GOT3 (cell line): ENCODE measurements around the gene STOML1.

Experiments used
- DNase-seq: peaks from one replicate; lab custom pipeline; 2025; ENCODE audit warnings: mixed read lengths; lab: John Stamatoyannopoulos, UW

Gene STOML1

GRCh38 chr15:73991726-73992593 is at the start of gene STOML1:
TSS of gene STOML1 (minus strand) at chr15:73992295. CDS start at chr15:73992223, 72 bp downstream.
- peak; percentile 71 for DNase-seq

- no peak for DNase-seq
These were observed 49.2 kb upstream of the STOML1 start for GRCh38 chr15:74041311-74041756.

- peak; percentile 12 for DNase-seq
These were observed 48.2 kb upstream of the STOML1 start for GRCh38 chr15:74040109-74040850.

- DNase-seq = no peak
These were observed 47.5 kb upstream of the STOML1 start for GRCh38 chr15:74039656-74040010.

- DNase-seq = no peak
These were observed 46.9 kb upstream of the STOML1 start for GRCh38 chr15:74038707-74039655.

GRCh38 chr15:74037171-74038117 is 45.3 kb upstream of the STOML1 start:
- DNase-seq = no peak

- no peak for DNase-seq
These were observed 44.4 kb upstream of the STOML1 start for GRCh38 chr15:74036271-74037170.

- DNase-seq = no peak
These were observed 43.3 kb upstream of the STOML1 start for GRCh38 chr15:74035121-74036017.

GRCh38 chr15:74034206-74034755 is 42.2 kb upstream of the STOML1 start:
- no peak for DNase-seq

- DNase-seq = no peak
These were observed 40.8 kb upstream of the STOML1 start for GRCh38 chr15:74032606-74033561.

- no peak for DNase-seq
These were observed 40.0 kb upstream of the STOML1 start for GRCh38 chr15:74032046-74032445.

- no peak for DNase-seq
These were observed 36.6 kb upstream of the STOML1 start for GRCh38 chr15:74028646-74029045.

- DNase-seq = no peak
These were observed 35.6 kb upstream of the STOML1 start for GRCh38 chr15:74027688-74028087.

- DNase-seq = no peak
These were observed 33.3 kb upstream of the STOML1 start for GRCh38 chr15:74025436-74025835.

- DNase-seq = no peak
These were observed 32.6 kb upstream of the STOML1 start for GRCh38 chr15:74024687-74025086.

- DNase-seq = no peak
These were observed 30.8 kb upstream of the STOML1 start for GRCh38 chr15:74022706-74023470.
